ENCODE measurements around the gene PDZRN4.

The PDZRN4 gene

GRCh38 chr12:41438854-41439541 lies 250.9 kb downstream of the PDZRN4 start:
- no peak for TF ChIP-seq CTCF (IDR thresholded peaks at IDR 0.05; ENCODE audit: low read depth, low read length)
- DNase-seq (ENCODE audit: extremely low read depth, low read depth) = no peak

DNA sequence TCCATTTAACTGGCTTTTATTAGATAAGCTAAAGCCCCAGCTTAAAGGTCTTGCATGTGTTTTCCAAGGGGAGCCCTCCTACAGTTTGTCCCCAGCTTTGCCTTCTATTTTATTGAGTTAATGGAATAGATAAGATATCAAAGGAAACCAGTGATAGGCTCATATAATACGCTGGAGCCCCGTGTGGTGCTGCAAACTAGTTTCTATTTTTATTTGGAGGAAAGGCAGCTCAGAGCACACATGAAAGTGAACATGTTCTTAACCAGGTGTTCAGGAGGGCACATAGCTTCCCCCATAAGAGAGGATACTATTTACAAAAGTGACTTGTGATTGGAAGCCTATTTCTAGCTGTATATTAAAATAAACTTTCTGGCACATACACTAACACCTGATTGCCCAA lies 251.7 kb downstream of the PDZRN4 start:
- no peak for DNase-seq (ENCODE audit: extremely low read depth, low read depth)
- TF ChIP-seq CTCF (IDR thresholded peaks at IDR 0.05; ENCODE audit: low read depth, low read length) = no peak

- no peak for DNase-seq (ENCODE audit: extremely low read depth, low read depth)
- no peak for TF ChIP-seq CTCF (IDR thresholded peaks at IDR 0.05; ENCODE audit: low read depth, low read length)
These were observed 253.1 kb downstream of the PDZRN4 start for GRCh38 chr12:41441180-41441579.

GRCh38 chr12:41442896-41443295 lies 254.8 kb downstream of the PDZRN4 start:
- TF ChIP-seq CTCF (IDR thresholded peaks at IDR 0.05; ENCODE audit: low read depth, low read length) = no peak
- no peak for DNase-seq (ENCODE audit: extremely low read depth, low read depth)

DNA sequence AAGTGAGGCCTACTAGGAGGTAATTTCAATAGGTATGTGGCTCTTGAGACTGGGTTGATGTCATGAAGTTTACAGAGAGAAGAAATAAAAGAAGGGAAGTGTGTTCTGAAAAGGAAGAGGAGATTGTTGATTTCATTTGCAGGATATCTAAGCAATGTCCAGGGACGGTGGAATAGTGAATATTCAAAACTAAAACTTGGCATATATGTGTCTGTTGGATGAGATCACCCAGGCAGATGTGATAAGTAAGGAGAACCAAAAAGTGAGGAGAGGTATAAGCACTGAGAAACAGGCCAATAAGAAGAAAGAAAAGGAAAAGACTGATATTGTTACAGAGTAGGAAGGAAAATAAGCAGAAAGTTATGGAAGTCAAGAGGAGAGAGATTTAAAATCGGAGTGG lies 255.6 kb downstream of the PDZRN4 start:
- TF ChIP-seq CTCF (IDR thresholded peaks at IDR 0.05; ENCODE audit: low read depth, low read length) = no peak
- no peak for DNase-seq (ENCODE audit: extremely low read depth, low read depth)

- DNase-seq (ENCODE audit: extremely low read depth, low read depth) = no peak
- TF ChIP-seq CTCF (IDR thresholded peaks at IDR 0.05; ENCODE audit: low read depth, low read length) = no peak
These were observed 264.8 kb downstream of the PDZRN4 start for GRCh38 chr12:41452838-41453407.

GRCh38 chr12:41453409-41453808 lies 265.3 kb downstream of the PDZRN4 start:
- DNase-seq (ENCODE audit: extremely low read depth, low read depth) = no peak
- TF ChIP-seq CTCF (IDR thresholded peaks at IDR 0.05; ENCODE audit: low read depth, low read length) = no peak

All from AG09319 (cell line).